HG02763 (cell line): Measurements from ENCODE around the gene OCRL.

Experiments
- ATAC-seq: cut with Tn5 transposase; IDR thresholded peaks from one replicate; pipeline ENCODE4 v1.9.1; 2021; ENCODE audit warnings: mild to moderate bottlenecking, moderate library complexity; ENCODE audit not compliant: unreplicated experiment

OCRL gene

GRCh38 chrX:129631849-129632248, 91.8 kb downstream of the OCRL start:
- no peak for ATAC-seq

- ATAC-seq: no peak
These were observed 92.4 kb downstream of the OCRL start for GRCh38 chrX:129632443-129632842.

GRCh38 chrX:129634541-129634940, 94.5 kb downstream of the OCRL start:
- ATAC-seq: no peak

GRCh38 chrX:129636175-129636681, 96.2 kb downstream of the OCRL start:
- ATAC-seq: no peak

- ATAC-seq: peak; percentile 56
These were observed 97.4 kb downstream of the OCRL start for GRCh38 chrX:129637217-129638109.

GRCh38 chrX:129638917-129639316, 98.9 kb downstream of the OCRL start:
- no peak for ATAC-seq

GRCh38 chrX:129640737-129641136, 100.7 kb downstream of the OCRL start:
- no peak for ATAC-seq

- ATAC-seq: no peak
These were observed 101.4 kb downstream of the OCRL start for GRCh38 chrX:129641469-129641868.

GRCh38 chrX:129641941-129642340, 101.9 kb downstream of the OCRL start:
- no peak for ATAC-seq
